Ascending aorta (tissue), 2 donors: Measurements from ENCODE around the gene KRT3. TPM values are rescaled to one million over a fixed set of nuclear protein-coding genes. Genes with fewer than 3 reads are reported as not detected.

Experiments
- DNase-seq, 2 donors: peaks; one replicate each; pipeline ENCODE4 v3.0.0-alpha.2; 2019; ENCODE audit warnings: low spot score in 2 of 2
- H3K27ac ChIP-seq, 2 donors: fragments of 200-600 bp; sonication (generic); one replicate each; pipeline ENCODE4 v1.5.1; 2016 to 2017; ENCODE audit warnings: mild to moderate bottlenecking in 1 of 2
- H3K27me3 ChIP-seq: fragments of 200-600 bp; sonication (generic); one replicate; pipeline ENCODE4 v1.5.1; 2017
- H3K36me3 ChIP-seq, 2 donors: fragments of 200-600 bp; sonication (generic); one replicate each; pipeline ENCODE4 v1.5.1; 2016
- H3K4me1 ChIP-seq, 2 donors: fragments of 200-600 bp; sonication (generic); one replicate each; pipeline ENCODE4 v1.5.1; 2016 to 2017; ENCODE audit warnings: mild to moderate bottlenecking in 1 of 2
- H3K4me3 ChIP-seq, 2 donors: fragments of 200-600 bp; sonication (generic); one replicate each; pipeline ENCODE4 v1.5.1; 2016 to 2017; ENCODE audit warnings: mild to moderate bottlenecking in 1 of 2
- H3K9me3 ChIP-seq, 2 donors: fragments of 200-600 bp; sonication (generic); one replicate each; pipeline ENCODE4 v1.5.1; 2016
- CTCF ChIP-seq, 3 experiments: fragments of 200-600 bp in 2 of 3; fragments of 450-650 bp in 1 of 3; sonication (generic) in 2 of 3; IDR thresholded peaks; one replicate each; pipeline ENCODE4 v1.5.1; 2016 to 2019; ENCODE audit warnings: antibody characterized with exemption in 3 of 3, mild to moderate bottlenecking in 1 of 3, moderate library complexity in 1 of 3
- intact Hi-C: fragments of 100-400 bp; cut with DNase I; formaldehyde crosslinking; loops from one replicate; pipeline ENCODE4 v1.15.1; 2023
- total RNA-seq: library from RNA; depleted of rRNA; stranded (reverse); fragments of >200 nt; gene quantifications from one replicate; pipeline ENCODE4 v1.1.0, GENCODE V29; 2016

KRT3 gene
- total RNA-seq, 1 donor from 2014 or later, result not detected

- no peak overlapping the region for H3K27ac ChIP-seq
- H3K9me3 ChIP-seq, result no peaks in the 10 kb centered on the region
- no peaks in the 10 kb centered on the region for H3K27me3 ChIP-seq
- H3K4me3 ChIP-seq, result no peak overlapping the region
- DNase-seq, result no peak
- H3K36me3 ChIP-seq, result no peaks in the 10 kb centered on the region
- no peak for TF ChIP-seq CTCF (IDR thresholded peaks at IDR 0.05)
- H3K4me1 ChIP-seq, result no peaks in the 10 kb centered on the region
- intact Hi-C loops, result no loop called here
These were observed 26.6 kb downstream of the KRT3 start for GRCh38 chr12:52769354-52769753.

- Histone ChIP-seq H3K4me1 (no peaks in the 10 kb centered on the region), H3K27me3 (no peaks in the 10 kb centered on the region), H3K36me3 (no peaks in the 10 kb centered on the region), H3K27ac (no peak overlapping the region), H3K9me3 (no peaks in the 10 kb centered on the region), H3K4me3 (no peak overlapping the region)
- intact Hi-C loops, result no loop called here
- DNase-seq, result no peak
- TF ChIP-seq CTCF (IDR thresholded peaks at IDR 0.05), result no peak
These were observed 27.3 kb downstream of the KRT3 start for GRCh38 chr12:52768479-52769200.

- intact Hi-C loops, result no loop called here
These were observed 28.5 kb downstream of the KRT3 start for GRCh38 chr12:52767427-52767826.

GRCh38 chr12:52767020-52767379, 28.9 kb downstream of the KRT3 start:
- Histone ChIP-seq H3K4me1 (no peaks in the 10 kb centered on the region), H3K27me3 (no peaks in the 10 kb centered on the region), H3K4me3 (no peak overlapping the region), H3K27ac (no peak overlapping the region), H3K9me3 (no peaks in the 10 kb centered on the region), H3K36me3 (no peaks in the 10 kb centered on the region)
- intact Hi-C loops, result no loop called here
- no peak for DNase-seq
- no peak for TF ChIP-seq CTCF (IDR thresholded peaks at IDR 0.05)

More at GRCh38 chr12:52767427-52767826, 28.5 kb downstream of the KRT3 start:
- no peaks in the 10 kb centered on the region for H3K9me3 ChIP-seq
- no peaks in the 10 kb centered on the region for H3K4me1 ChIP-seq
- DNase-seq, result no peak
- H3K27ac ChIP-seq, result no peak overlapping the region
- H3K27me3 ChIP-seq, result no peaks in the 10 kb centered on the region
- H3K4me3 ChIP-seq, result no peak overlapping the region
- no peak for TF ChIP-seq CTCF (IDR thresholded peaks at IDR 0.05)
- H3K36me3 ChIP-seq, result no peaks in the 10 kb centered on the region

GRCh38 chr12:52766351-52767019, 29.4 kb downstream of the KRT3 start:
- no peaks in the 10 kb centered on the region for H3K36me3 ChIP-seq
- no peaks in the 10 kb centered on the region for H3K27me3 ChIP-seq
- TF ChIP-seq CTCF (IDR thresholded peaks at IDR 0.05), result no peak
- no peak overlapping the region for H3K4me3 ChIP-seq
- H3K4me1 ChIP-seq, result no peaks in the 10 kb centered on the region
- intact Hi-C loops, result no loop called here
- H3K27ac ChIP-seq, result no peak overlapping the region
- DNase-seq, result no peak
- no peaks in the 10 kb centered on the region for H3K9me3 ChIP-seq
